ENCODE results near the gene TRIM33. TPM values are rescaled to one million over a fixed set of nuclear protein-coding genes. Genes with fewer than 3 reads are reported as not detected.
A peak's percentile ranks its signal among the peaks of the same experiment; 100 is the strongest.

Gene TRIM33
- total RNA-seq, result 66.9 to 72.3 TPM (median 71.3 TPM) in 3 replicates

- peaks cover 45% of the 10 kb centered on the region for H3K4me1 Mint-ChIP-seq
- peak within 1 kb of the TSS; percentile 86 for H3K4me3 Mint-ChIP-seq
- H3K36me3 Mint-ChIP-seq, result peaks cover 3% of the 10 kb centered on the region
- H3K27me3 Mint-ChIP-seq (ENCODE audit: low read depth), result peaks cover 2% of the 10 kb centered on the region
- DNase-seq (ENCODE audit: low spot score in 2 of 2, unreplicated experiment in 2 of 2), result peak; percentile 80 to 90
- no peak for TF ChIP-seq CTCF (IDR thresholded peaks at IDR 0.05; ENCODE audit: unreplicated experiment)
- no peaks in the 10 kb centered on the region for H3K9me3 Mint-ChIP-seq
- peak within 1 kb of the TSS; percentile 98 for H3K27ac Mint-ChIP-seq
These were observed at the start of gene TRIM33 for GRCh38 chr1:114511032-114511785. TSS of gene TRIM33 (minus strand) at chr1:114511203. CDS start at chr1:114511076, 127 bp downstream.

GRCh38 chr1:114559356-114559755 lies 48.4 kb upstream of the TRIM33 start:
- no peaks in the 10 kb centered on the region for H3K9me3 Mint-ChIP-seq
- no peaks in the 10 kb centered on the region for H3K27me3 Mint-ChIP-seq (ENCODE audit: low read depth)
- H3K4me3 Mint-ChIP-seq, result no peak overlapping the region
- no peak overlapping the region for H3K27ac Mint-ChIP-seq
- TF ChIP-seq CTCF (IDR thresholded peaks at IDR 0.05; ENCODE audit: unreplicated experiment), result no peak
- H3K4me1 Mint-ChIP-seq, result no peaks in the 10 kb centered on the region
- DNase-seq (ENCODE audit: low spot score in 2 of 2, unreplicated experiment in 2 of 2), result no peak
- H3K36me3 Mint-ChIP-seq, result peaks cover 10% of the 10 kb centered on the region

- TF ChIP-seq CTCF (IDR thresholded peaks at IDR 0.05; ENCODE audit: unreplicated experiment), result no peak
- Mint-ChIP-seq H3K27me3 (ENCODE audit: low read depth) (no peaks in the 10 kb centered on the region), H3K4me1 (no peaks in the 10 kb centered on the region), H3K9me3 (no peaks in the 10 kb centered on the region), H3K4me3 (no peak overlapping the region), H3K36me3 (peaks cover 6% of the 10 kb centered on the region), H3K27ac (no peak overlapping the region)
- no peak for DNase-seq (ENCODE audit: low spot score in 2 of 2, unreplicated experiment in 2 of 2)
These were observed 47.5 kb upstream of the TRIM33 start for GRCh38 chr1:114558544-114558943.

- no peaks in the 10 kb centered on the region for H3K9me3 Mint-ChIP-seq
- no peak overlapping the region for H3K27ac Mint-ChIP-seq
- DNase-seq (ENCODE audit: low spot score in 2 of 2, unreplicated experiment in 2 of 2), result no peak
- TF ChIP-seq CTCF (IDR thresholded peaks at IDR 0.05; ENCODE audit: unreplicated experiment), result no peak
- H3K36me3 Mint-ChIP-seq, result no peaks in the 10 kb centered on the region
- no peaks in the 10 kb centered on the region for H3K4me1 Mint-ChIP-seq
- no peaks in the 10 kb centered on the region for H3K27me3 Mint-ChIP-seq (ENCODE audit: low read depth)
- no peak overlapping the region for H3K4me3 Mint-ChIP-seq
These were observed 43.6 kb upstream of the TRIM33 start for GRCh38 chr1:114554577-114554976.

- H3K36me3 Mint-ChIP-seq, result no peaks in the 10 kb centered on the region
- peaks cover 4% of the 10 kb centered on the region for H3K9me3 Mint-ChIP-seq
- H3K27ac Mint-ChIP-seq, result no peak overlapping the region
- H3K4me1 Mint-ChIP-seq, result no peaks in the 10 kb centered on the region
- no peak overlapping the region for H3K4me3 Mint-ChIP-seq
- no peaks in the 10 kb centered on the region for H3K27me3 Mint-ChIP-seq (ENCODE audit: low read depth)
- TF ChIP-seq CTCF (IDR thresholded peaks at IDR 0.05; ENCODE audit: unreplicated experiment), result no peak
- DNase-seq (ENCODE audit: low spot score in 2 of 2, unreplicated experiment in 2 of 2), result no peak
These were observed 41.2 kb upstream of the TRIM33 start for GRCh38 chr1:114552106-114552639.

Data from mesothelial cell of epicardium (in vitro differentiated cells).